GM19324 (cell line): ENCODE measurements around the gene KNOP1.
"Not testable (repeated sequence)": the region's sequence is repeated elsewhere in the genome, so short reads cannot be mapped to it uniquely, and the experiment has no call there.

Experiments used
- ATAC-seq: cut with Tn5 transposase; IDR thresholded peaks from one replicate; pipeline ENCODE4 v1.9.1; 2021; ENCODE audit warnings: mild to moderate bottlenecking, moderate library complexity; ENCODE audit not compliant: unreplicated experiment, low FRiP score

Gene KNOP1

DNA sequence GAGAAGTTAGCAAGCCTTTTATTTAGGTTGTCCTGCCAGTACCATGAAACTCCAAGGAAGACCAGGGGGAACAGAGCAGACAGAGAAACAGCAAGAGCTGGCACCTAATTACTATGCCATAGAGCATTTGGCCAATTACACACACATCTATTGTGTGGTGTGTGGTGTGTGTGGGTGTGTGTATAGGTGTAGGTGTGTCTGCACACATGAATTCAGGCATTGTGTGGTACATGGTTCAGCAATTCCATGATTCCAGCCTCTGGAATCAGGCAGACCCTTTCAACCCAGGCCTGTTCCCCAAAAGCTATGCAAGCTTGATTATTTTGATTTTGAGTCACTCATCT, 25.8 kb upstream of the KNOP1 start:
- no peak for ATAC-seq

DNA sequence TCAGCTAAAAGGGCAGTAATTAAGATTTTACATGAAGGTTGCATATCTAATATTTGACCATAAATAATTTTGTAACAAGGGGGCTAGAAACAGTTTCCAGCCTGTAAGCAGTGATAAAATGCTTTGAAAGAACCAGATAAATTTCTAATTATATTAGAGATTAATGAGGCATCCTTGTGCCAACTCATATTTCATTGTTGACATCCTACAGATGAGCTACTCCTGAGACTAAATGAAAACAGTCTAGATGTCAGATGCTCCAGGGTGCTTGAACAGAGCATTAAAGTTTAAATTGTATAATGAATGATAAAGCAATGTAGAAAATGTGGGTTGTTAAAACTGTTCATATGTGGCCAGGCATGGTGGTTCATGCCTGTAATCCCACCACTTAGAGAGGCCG, 23.3 kb upstream of the KNOP1 start:
- ATAC-seq, result no peak

DNA sequence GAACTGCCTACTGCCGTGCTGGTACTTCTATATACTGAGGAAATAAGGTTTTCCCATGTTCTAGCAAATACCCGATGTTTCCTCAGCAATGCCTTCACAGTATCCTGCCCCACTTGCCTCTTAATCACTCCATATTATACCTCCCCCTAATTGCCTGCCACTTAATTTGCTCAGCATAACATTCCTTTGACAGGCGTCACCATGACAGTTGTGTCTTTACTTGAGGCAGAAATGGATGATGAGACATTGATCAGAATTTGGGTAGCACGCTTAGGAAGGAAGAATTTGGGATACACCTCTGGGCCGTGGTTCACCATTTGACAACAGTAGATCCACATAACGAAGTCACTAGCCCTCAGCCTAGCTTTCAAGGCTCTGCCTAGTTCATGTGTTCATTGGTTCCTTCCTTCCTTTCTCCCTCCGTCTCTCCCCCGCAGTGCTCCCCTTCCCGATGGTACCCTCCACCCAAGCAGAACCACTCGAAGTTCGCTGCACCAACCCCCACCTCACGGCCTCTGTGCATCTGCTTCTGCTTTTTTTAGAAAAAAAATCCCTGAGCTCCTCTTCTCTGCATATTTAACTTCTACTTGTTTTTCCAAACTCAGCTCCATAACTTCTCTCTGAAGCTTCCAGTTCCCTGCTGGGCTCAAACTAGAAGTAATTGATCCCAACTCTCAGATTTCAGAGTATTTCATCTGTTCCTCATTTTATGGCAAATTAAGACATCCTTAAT, 19.4 kb upstream of the KNOP1 start:
- ATAC-seq, result no peak

DNA sequence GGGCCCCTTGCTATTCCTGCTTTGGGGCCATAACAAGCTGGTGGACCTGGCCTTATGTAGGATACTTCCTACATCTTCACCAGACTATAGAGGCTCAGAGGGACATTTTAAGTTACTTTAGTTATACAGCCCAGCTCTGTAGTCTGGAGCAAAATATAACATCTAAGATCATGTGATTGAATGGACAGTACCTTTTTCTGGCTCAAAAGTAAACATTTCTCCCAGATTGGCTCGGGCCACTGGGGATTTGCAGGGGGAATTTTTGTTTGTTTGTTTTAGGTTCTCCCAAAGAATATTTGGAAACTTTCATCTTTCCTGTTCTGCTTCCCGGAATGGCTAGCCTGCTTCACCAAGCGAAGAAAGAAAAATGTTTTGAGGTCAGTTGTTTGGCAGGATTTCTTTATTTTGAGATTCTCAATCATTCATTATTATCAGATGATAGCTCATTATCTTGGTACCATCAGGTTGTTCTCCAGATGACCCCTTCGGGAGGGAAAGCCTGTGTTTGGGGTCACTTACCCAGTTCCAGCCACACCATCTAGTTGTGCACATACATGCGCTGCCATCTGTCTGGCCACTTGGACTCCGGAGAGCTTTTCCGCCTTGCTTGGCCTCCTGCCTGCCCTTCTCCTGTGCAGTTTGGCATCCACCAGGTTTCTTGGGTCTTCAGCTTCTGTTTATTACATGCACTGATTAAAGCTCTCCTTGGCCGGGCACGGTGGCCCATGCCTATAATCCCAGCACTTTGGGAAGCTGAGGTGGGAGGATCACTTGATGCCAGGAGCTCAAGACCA, 17.2 kb upstream of the KNOP1 start:
- ATAC-seq, result no peak

DNA sequence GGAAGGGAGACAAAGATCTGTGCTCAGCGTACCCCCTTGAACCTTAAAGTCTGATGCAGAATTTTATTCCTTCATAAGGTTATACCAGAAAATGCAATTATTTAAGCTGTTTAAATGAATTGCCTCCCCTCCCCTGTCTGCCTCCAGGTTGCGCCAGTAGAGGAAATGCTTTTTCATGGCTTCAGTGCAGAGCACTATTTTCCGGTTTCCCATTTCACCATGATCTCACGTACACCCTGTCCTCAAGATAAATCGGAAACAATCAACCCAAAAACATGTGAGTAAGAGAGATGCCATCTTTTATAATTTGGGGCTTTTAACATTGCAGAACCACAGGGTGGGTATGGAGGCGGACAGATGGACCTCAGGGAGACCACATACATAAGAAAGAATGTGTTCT, 15.5 kb upstream of the KNOP1 start:
- ATAC-seq, result no peak

DNA sequence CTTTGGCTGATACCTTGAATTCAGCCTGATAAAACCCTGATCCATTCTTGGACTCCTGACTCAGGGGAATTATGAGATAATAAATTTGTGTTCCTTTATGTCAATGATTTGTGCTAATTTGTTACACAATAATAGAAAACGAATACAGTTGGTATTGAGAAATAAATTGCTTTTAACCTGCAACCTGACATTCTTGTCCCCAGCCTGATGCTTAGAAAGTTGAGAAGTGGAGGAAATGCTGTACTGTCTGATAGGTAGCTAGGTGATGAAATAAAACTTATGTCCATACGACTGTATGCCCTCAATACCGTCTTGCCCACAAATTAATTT, 10.6 kb upstream of the KNOP1 start:
- ATAC-seq, result no peak

DNA sequence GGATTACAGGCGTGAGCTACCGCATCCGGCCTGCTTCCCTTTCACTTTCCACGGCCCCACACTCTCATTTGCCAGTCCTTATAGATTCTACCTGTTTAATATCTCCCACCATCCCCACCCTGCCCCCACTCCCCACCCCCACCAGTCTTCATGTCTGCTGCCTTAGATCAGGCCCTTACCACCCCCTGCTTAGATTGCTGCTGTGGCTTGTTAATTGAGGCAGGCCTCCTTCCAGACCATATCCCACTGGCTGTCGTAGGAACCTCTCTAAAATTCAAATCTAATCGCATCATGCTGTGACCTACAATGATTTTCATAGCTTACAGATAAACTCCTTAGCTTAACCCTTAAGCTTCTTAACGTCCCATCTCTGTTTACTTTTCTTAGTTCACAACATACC, 5.0 kb upstream of the KNOP1 start:
- ATAC-seq, result no peak

DNA sequence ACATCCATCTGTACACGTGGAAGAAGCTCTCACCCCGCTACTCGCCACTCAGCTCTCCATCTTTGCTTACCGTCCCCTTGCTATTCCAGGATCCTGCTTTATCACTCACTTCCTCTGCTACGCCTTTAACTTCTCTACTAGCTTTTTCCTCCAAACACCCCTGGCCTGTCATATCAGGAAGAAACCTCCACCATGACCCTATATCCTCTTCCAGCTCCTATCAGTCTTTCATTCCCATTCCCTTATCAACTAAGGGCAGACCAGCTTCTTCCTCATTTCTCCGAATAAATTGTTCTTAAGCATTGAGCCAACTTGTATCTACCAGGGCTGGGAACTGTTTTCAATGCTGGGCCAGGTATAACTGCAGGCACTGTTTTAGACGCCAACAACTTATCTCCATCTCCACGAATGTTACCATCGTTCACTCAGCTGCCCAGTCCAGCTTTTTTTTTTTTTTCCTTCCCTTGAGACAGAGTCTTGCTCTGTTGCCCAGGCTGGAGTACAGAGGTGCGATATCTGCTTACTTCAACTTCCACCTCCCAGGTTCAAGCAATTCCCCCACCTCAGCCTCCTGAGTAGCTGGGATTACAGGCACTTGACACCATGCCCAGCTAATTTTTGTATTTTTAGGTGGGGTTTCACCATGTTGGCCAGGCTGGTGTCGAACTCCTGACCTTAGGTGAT, 4.4 kb upstream of the KNOP1 start:
- no peak for ATAC-seq

DNA sequence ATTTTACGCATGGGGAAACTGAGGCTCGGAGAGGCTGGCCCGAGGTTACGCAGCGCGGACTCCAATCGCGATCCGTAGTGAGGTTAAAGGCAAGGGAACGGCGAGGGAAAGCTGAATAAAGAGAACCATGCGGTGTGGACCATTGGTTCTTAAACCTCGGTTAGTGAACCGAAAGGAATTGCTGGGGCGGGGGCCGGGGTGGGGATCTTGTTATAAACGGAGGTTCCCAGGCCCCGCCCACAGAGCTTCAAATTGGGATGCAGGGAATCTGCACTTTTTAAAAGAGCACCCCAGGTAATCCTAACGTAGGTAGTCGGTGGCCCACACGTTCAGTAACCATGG, 568 bp upstream of the KNOP1 start:
- ATAC-seq, result no peak

DNA sequence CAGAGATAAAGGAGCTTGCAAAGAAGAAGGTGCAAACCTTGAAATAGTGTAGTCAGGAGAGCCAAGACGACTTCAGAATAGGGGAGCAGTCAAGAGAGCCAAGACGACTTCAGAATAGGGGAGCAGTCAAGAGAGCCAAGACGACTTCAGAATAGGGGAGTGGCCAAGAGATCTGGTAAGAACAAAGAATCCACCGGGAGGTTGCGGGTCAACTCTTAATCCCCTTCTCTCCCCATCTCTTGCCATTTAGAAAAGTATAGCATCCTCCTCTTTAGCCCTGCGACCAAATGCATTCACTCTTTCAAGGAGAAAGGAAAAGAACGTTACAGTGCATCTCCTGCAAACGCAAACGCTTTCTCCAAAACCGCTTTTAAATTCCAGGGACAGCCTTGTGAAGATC, 713 bp downstream of the KNOP1 start:
- ATAC-seq, result no peak

DNA sequence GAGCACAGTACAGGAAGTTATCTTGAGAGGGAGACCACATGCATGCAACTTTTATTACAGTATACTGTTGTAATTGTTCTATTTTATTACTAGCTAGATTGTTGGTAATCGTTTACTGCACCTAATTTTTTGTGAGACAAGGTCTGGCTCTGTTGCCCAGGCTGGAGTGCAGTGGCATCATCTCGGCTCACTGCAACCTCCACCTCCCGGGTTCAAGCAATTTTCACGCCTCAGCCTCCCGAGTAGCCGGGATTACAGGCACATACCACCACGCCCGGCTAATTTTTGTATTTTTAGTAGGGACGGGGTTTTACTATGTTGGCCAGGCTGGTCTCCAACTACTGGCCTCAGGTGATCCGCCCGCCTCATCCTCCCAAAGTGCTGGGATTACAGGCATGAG, 1.3 kb downstream of the KNOP1 start:
- ATAC-seq, result not testable (repeated sequence)

DNA sequence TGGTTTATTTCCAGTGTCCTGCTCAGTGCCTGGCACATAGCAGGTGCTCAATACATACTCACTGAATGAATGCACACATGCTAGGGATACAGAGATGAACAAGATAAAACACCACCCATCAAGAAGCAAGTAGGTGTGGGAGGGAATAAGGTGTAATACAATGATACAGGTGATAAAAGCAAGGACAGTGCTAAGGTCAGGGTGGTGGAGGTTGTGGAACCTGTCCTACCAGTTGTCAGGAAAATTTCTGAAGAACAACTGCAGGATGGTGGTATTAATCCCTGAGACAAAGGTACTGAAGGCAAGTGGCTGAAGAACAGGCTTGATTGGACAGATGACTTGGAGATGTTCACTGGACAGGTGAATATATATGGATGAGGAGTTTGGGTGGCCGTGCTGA, 1.8 kb downstream of the KNOP1 start:
- ATAC-seq, result no peak

DNA sequence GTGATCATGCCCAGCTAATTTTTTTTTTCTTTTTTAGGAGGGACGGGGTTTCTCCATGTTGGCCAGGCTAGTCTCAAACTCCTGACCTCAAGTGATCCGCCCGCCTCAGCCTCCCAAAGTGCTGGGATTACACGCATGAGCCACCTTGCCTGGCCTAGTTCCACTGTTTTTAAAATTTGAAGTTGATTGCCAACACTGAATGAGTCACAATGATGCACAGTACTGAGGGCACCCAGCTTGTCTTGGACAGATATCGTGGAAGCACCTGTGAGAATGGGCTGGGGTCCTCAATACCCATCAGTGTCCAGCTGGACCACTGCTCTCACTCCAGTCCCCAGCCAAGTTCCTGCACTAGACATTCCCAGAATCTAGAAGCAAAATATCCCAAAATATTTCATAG, 2.5 kb downstream of the KNOP1 start:
- ATAC-seq, result no peak

DNA sequence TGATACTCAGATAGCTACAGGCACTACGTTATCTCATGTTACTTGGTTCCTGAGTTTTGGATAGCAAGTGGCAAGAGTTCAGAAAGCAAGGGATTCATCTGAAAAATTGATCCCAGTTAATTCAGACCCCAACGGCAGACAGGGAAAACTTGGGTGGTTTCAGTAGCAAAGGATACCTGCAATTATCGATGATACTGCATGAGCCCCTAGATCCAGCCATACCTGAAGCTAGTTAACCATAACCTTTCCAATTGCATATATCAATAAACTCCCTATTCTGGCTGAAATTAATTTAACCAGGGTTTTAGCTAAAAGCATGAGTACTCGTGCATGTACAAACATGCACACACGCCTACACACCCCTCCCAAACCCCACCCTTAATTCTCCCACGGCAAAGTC, 4.3 kb downstream of the KNOP1 start:
- no peak for ATAC-seq

DNA sequence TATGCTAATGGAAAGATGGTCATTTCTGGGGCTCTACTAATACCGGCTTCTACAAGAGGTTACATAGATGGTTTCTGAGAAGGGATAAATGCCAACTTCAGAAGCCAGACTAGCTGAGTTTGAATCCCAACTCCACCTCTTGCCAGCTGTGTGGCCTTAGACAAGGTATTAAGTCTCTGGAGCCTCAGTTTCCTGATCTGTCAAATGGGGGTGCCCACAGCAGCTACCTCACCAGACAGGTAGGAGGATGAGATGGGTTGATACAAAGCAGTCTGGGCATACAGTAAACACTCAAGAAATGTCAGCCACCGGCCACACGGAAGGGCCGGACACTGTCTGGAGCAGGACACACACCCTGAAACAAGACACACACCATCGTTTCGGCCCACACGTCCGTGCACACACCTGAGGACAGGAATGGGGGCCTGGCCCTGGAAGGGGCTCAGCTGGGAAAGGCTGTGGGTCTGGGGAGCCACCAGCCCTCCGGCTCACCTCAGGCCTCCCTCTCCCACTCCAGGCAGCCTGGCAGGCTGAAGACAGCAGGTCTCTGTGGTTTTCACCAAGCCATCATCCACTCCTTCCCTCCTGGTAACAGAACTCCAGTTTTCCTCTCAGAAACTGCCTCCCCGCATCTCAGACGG, 5.5 kb downstream of the KNOP1 start:
- no peak for ATAC-seq

DNA sequence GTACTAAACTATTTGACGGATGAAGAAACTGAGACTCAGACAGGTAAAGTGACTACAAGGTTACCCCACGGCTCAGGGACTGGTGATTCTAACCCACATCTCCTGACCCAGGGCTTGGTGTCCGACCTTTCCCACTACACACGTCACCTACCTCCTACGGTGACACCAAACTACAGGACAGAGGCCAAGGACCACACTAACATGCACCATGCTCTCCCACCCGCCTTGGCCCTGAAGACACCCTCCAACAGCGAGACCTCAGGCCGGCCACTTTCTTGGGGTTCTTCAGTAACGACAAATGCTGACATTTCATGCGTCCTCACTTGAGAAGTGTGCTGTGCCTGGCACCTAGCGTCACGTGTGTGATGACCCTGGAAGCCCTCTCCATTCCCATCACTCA, 6.4 kb downstream of the KNOP1 start:
- no peak for ATAC-seq

DNA sequence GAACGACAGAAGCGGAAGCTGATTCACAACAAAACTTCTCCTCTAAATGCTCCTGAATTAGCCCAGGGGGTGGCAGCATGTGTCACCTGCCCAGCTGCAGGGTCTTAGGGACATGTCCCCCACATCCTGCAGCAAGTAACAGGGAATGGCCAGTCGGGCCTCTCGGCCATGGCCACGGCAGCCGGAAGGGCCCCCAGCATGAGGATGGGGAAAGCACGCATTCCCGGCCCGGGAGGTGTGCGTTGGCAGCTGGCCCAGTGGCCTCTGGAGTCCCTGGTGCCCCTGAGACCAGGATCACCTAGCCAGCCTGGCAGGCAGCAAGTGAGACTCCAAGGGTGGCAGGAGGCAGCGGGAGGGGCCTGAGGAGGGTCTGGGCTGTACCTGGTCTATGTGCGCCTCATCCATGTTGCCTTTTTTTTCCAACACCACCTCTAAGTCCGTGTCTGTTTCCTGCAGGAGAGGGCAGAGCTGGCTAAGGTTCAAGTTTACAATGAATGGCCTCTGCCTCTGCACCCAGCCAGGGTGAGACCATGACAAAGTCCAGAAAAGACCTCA, 7.0 kb downstream of the KNOP1 start:
- no peak for ATAC-seq

DNA sequence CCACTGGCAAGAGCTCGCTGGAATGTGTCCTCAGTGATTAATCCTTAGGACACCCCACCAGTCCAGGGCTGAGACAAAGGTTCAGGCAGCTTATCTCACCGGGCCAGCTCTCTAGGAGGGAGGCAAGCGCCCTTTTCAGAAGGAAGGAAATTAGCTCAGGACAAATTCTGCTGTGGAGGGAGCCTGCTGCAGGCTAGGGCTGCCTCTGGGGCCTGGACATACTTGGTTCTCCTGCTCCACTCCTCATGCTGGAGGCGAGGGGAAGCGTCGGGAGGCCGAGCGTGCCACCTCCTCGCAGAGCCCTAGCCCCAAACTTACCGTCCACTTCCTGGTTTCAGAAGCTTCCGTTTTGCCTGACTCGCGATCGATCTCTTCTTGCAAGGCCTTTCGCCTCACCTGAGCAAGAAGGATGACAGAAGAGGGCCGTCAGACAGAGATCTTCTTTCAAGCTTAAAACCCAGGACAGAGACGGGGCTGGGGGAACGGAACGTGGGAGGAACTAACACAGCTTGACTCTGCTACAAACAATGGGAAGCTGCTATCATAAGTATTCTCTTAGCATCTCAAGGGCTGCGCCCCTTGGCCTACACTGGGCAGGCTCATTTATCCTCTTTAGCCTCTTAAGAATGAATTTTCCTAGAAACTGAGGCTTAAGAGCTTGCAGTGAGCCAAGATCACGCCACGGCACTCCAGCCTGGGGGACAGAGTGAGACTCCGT, 7.7 kb downstream of the KNOP1 start:
- no peak for ATAC-seq

DNA sequence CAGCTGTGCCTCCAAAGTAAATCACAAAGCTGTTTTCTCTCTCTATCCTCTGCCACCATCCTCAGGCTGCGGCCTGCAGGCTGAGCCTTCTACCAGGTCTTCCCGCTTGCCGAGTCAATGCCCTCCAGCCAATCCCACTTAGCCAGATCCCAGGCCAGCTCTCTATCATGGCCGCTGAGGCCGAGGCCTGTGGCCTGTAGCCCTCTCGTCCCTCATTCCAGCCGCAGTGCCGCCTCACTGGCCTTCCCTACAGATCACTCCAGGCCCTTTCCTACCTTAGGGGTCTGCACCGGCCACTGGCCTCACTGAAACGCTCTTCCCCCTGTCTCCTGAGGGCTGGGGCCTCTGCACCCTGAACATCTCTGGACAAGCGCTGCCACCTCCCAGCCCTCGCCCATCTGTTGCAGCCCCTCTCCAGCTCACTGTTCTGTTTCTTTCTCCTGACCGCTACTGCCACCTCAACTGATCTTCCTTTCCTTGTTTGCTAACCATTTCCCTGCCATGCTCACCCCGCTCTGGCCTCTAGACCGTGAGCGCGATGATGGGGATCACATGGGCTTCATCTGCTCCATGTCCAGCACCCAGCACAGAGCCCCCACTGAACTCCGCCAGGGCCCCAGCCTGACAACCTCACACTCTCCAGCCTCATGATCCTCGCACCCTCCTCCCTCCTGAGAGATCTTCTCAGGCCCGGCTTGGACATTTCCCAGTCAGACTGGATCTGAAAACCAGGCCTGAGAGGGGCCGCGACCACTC, 8.5 kb downstream of the KNOP1 start:
- ATAC-seq, result no peak
